Activated B cell treated with CpG ODN at 0.5 μM for 24 hours (primary cell): Measurements from ENCODE around the gene DAPK1. TPM values are rescaled to one million over a fixed set of nuclear protein-coding genes. Genes with fewer than 3 reads are reported as not detected.

ENCODE experiments used
- ATAC-seq: fragments of 200-7000 bp; cut with Tn5 transposase; one replicate; pipeline ENCODE4 v1.10.0; 2021; ENCODE audit warnings: low read depth, mild to moderate bottlenecking, moderate library complexity
- CTCF ChIA-PET: fragments of 350-600 bp; sonication (Branson Sonifier 250); formaldehyde crosslinking; loops from one replicate; lab custom pipeline; 2021; ENCODE audit warnings: antibody characterized with exemption; lab: Charles Lee
- POLR2A ChIA-PET: fragments of 350-600 bp; sonication (Branson Sonifier 250); formaldehyde crosslinking; loops from one replicate; lab custom pipeline; 2021; ENCODE audit warnings: antibody characterized with exemption; lab: Charles Lee
- DNase-seq: peaks from one replicate; pipeline ENCODE4 v3.0.0; 2022
- H3K27ac Mint-ChIP-seq: one replicate; pipeline ENCODE4 v1.8.0; 2020; ENCODE audit warnings: mixed read lengths
- H3K27me3 Mint-ChIP-seq: one replicate; pipeline ENCODE4 v1.8.0; 2021; ENCODE audit warnings: mixed read lengths
- H3K36me3 Mint-ChIP-seq: one replicate; pipeline ENCODE4 v1.8.0; 2021; ENCODE audit warnings: low read depth, mixed read lengths
- H3K4me1 Mint-ChIP-seq: one replicate; pipeline ENCODE4 v1.8.0; 2021; ENCODE audit warnings: mixed read lengths
- H3K4me3 Mint-ChIP-seq: one replicate; pipeline ENCODE4 v1.8.0; 2020; ENCODE audit warnings: mild to moderate bottlenecking, mixed read lengths
- H3K9me3 Mint-ChIP-seq: one replicate; pipeline ENCODE4 v1.8.0; 2020; ENCODE audit warnings: mixed read lengths
- CTCF ChIP-seq: fragments of 200-600 bp; IDR thresholded peaks from one replicate; pipeline ENCODE4 v1.8.0; 2022; ENCODE audit warnings: antibody characterized with exemption, mild to moderate bottlenecking
- intact Hi-C: fragments of 100-400 bp; cut with micrococcal nuclease; formaldehyde crosslinking; loops from one replicate; pipeline ENCODE4 v1.15.1; 2024
- total RNA-seq: library from RNA; stranded (reverse); gene quantifications from 2 replicates; pipeline ENCODE4 v1.2.3, GENCODE V29; 2022

The DAPK1 gene
- total RNA-seq, 1 donor from 2014 or later: 1.0 TPM

GRCh38 chr9:87651431-87651830 lies 153.8 kb downstream of the DAPK1 start:
- ATAC-seq (no peak), DNase-seq (no peak)
- intact Hi-C loops: no loop called here
- H3K27me3 Mint-ChIP-seq: no peaks in the 10 kb centered on the region
- H3K4me1 Mint-ChIP-seq: no peaks in the 10 kb centered on the region
- ChIA-PET CTCF (no interaction called here), POLR2A (no interaction called here)
- TF ChIP-seq CTCF: no peak
- H3K4me3 Mint-ChIP-seq: no peak overlapping the region
- no peaks in the 10 kb centered on the region for H3K36me3 Mint-ChIP-seq
- H3K9me3 Mint-ChIP-seq: no peaks in the 10 kb centered on the region
- no peak overlapping the region for H3K27ac Mint-ChIP-seq

GRCh38 chr9:87653941-87654340 lies 156.3 kb downstream of the DAPK1 start:
- no peaks in the 10 kb centered on the region for H3K36me3 Mint-ChIP-seq
- no peaks in the 10 kb centered on the region for H3K4me1 Mint-ChIP-seq
- no peak overlapping the region for H3K4me3 Mint-ChIP-seq
- H3K27ac Mint-ChIP-seq: no peak overlapping the region
- intact Hi-C loops: no loop called here
- DNase-seq (no peak), ATAC-seq (no peak)
- ChIA-PET CTCF (no interaction called here), POLR2A (no interaction called here)
- no peak for TF ChIP-seq CTCF
- no peaks in the 10 kb centered on the region for H3K9me3 Mint-ChIP-seq
- H3K27me3 Mint-ChIP-seq: no peaks in the 10 kb centered on the region

GRCh38 chr9:87655731-87656130 lies 158.1 kb downstream of the DAPK1 start:
- no peak overlapping the region for H3K4me3 Mint-ChIP-seq
- POLR2A ChIA-PET: no interaction called here
- ATAC-seq (no peak), DNase-seq (no peak)
- H3K9me3 Mint-ChIP-seq: no peaks in the 10 kb centered on the region
- no peak overlapping the region for H3K27ac Mint-ChIP-seq
- intact Hi-C loops: no loop called here
- CTCF ChIA-PET: no interaction called here
- H3K4me1 Mint-ChIP-seq: no peaks in the 10 kb centered on the region
- no peaks in the 10 kb centered on the region for H3K36me3 Mint-ChIP-seq
- H3K27me3 Mint-ChIP-seq: no peaks in the 10 kb centered on the region
- TF ChIP-seq CTCF: no peak

- POLR2A ChIA-PET: no interaction called here
- no peak for ATAC-seq
- no peaks in the 10 kb centered on the region for H3K4me1 Mint-ChIP-seq
Measured at GRCh38 chr9:87656485-87656884, 158.8 kb downstream of the DAPK1 start.

GRCh38 chr9:87657190-87657589 lies 159.5 kb downstream of the DAPK1 start:
- ChIA-PET POLR2A (no interaction called here), CTCF (no interaction called here)
- Mint-ChIP-seq H3K36me3 (no peaks in the 10 kb centered on the region), H3K4me3 (no peak overlapping the region), H3K27ac (no peak overlapping the region), H3K4me1 (no peaks in the 10 kb centered on the region), H3K9me3 (peaks cover 6% of the 10 kb centered on the region), H3K27me3 (no peaks in the 10 kb centered on the region)
- DNase-seq (no peak), ATAC-seq (no peak)
- TF ChIP-seq CTCF: no peak
- intact Hi-C loops: no loop called here

More at GRCh38 chr9:87656485-87656884, 158.8 kb downstream of the DAPK1 start:
- no peak for TF ChIP-seq CTCF
- no peak for DNase-seq
- CTCF ChIA-PET: no interaction called here
- intact Hi-C loops: no loop called here
- no peak overlapping the region for H3K27ac Mint-ChIP-seq
- H3K4me3 Mint-ChIP-seq: no peak overlapping the region
- H3K9me3 Mint-ChIP-seq: peaks cover 2% of the 10 kb centered on the region
- no peaks in the 10 kb centered on the region for H3K36me3 Mint-ChIP-seq
- no peaks in the 10 kb centered on the region for H3K27me3 Mint-ChIP-seq
